Rectal smooth muscle tissue (tissue), 1 donor: Measurements from ENCODE around the gene ETV5.

Source experiments
- H3K27ac ChIP-seq: one replicate; pipeline ENCODE4 v1.7.0; 2013; ENCODE audit warnings: low read depth, low read length, inconsistent platforms
- H3K27me3 ChIP-seq: one replicate; pipeline ENCODE4 v1.7.0; 2013; ENCODE audit warnings: low read length; ENCODE audit not compliant: control insufficient read depth, insufficient read depth
- H3K36me3 ChIP-seq: one replicate; pipeline ENCODE4 v1.7.0; 2013; ENCODE audit warnings: low read length; ENCODE audit not compliant: control insufficient read depth, insufficient read depth
- H3K4me1 ChIP-seq: one replicate; pipeline ENCODE4 v1.7.0; 2013; ENCODE audit warnings: low read length; ENCODE audit not compliant: control insufficient read depth, insufficient read depth
- H3K4me3 ChIP-seq: one replicate; pipeline ENCODE4 v1.7.0; 2013; ENCODE audit warnings: low read length
- H3K9ac ChIP-seq: one replicate; pipeline ENCODE4 v1.7.0; 2013; ENCODE audit warnings: low read length

ETV5 gene

DNA sequence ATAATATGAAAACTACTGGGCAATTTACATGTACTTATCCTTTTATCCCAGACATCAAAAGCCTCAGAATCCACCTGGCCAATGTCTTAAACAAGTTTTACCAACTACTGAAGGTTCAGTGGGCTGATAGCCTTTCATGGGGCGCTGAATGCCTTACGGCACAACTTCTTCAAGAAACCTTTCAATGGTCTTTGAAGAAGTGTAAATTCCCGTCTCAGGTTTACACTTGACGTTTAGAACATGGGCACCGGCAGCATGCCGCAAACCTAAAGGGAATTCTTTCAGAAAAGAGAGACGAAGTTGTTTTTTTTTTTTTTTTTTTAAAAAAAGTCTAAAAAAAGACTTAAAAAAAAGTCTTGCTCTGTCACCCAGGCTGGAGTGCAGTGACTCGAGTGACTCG, 39.7 kb downstream of the ETV5 start:
- no peak overlapping the region for H3K27ac ChIP-seq
- H3K36me3 ChIP-seq = no peaks in the 10 kb centered on the region
- H3K4me3 ChIP-seq = no peak overlapping the region
- no peaks in the 10 kb centered on the region for H3K27me3 ChIP-seq
- no peaks in the 10 kb centered on the region for H3K4me1 ChIP-seq
- H3K9ac ChIP-seq = no peak overlapping the region

DNA sequence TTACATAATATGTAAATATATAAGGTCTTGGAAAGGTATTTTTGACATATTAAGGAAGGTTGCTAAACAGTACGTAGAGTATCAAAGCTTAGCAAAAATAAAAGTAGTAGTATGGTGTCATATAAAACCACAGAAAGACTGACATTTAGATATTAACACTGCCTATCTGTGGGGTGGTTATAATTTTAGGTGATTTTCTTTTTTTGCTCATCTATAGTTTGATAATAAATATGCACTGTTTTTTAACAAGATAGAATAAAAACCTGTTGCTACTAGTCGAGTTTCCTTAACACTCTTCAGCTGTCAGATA, 40.7 kb downstream of the ETV5 start:
- Histone ChIP-seq H3K36me3 (no peaks in the 10 kb centered on the region), H3K27me3 (no peaks in the 10 kb centered on the region), H3K4me1 (no peaks in the 10 kb centered on the region), H3K4me3 (no peak overlapping the region), H3K27ac (no peak overlapping the region), H3K9ac (no peak overlapping the region)

DNA sequence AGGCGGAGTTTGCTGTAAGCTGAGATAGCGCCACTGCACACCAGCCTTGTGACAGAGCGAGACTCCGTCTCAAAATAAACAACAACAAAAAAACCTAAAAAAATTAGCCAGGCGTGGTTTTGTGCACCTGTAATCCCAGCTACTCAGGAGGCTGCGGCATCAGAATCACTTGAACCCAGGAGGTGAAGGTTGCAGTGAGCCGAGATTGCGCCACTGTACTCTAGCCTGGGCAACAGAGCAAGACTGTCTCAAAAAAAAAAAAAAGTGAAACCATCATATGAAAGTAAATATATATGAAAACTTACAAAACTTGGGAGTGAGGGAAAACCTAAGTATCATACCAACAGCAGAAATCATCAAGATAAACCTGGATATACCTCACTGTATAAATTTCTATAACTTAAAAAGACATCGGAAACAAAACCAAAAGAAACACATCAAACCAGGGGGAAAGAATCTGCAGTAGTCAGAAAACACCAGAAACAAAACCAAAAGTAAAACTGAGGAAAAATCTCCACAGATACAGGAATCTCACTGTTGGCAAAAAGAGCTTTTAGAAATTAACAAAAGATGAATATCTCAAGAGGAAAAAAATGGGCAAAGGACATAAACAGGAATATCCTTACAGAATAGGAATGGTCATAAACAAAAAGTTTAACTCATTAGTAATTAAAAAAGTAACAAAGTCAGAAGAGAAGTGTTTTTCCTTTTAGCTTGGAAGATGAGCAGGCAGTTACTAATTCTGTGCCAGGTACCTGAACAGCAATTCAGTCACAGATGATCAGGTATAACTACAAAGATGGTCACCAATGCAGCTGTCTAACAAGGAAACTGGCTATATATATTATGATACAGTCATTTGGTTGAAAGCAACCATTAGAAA, 41.3 kb downstream of the ETV5 start:
- no peak overlapping the region for H3K4me3 ChIP-seq
- H3K9ac ChIP-seq = no peak overlapping the region
- no peaks in the 10 kb centered on the region for H3K4me1 ChIP-seq

DNA sequence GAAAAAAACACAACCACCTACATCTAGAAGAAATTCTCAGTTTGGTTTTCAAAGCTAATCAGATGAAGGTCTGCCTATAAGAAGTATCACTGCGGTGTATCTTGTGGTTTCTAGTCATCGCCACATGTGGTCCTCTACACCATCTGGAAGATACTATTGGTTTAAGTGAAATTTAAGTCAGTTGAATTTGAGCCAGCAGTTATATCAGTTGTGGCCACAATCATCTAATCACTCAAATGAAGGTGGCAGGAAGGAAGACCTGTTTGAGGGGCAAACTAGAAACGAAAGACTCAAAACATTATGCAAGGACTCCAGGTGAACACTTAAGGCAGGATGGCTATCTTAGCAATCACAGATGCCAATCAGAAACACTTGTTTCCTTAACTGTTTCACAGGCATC, 48.7 kb downstream of the ETV5 start:
- Histone ChIP-seq H3K4me1 (no peaks in the 10 kb centered on the region), H3K36me3 (no peaks in the 10 kb centered on the region), H3K4me3 (no peak overlapping the region), H3K27me3 (no peaks in the 10 kb centered on the region), H3K9ac (no peak overlapping the region), H3K27ac (no peak overlapping the region)

More for the DNA sequence above, 41.3 kb downstream of the ETV5 start:
- Histone ChIP-seq H3K27me3 (no peaks in the 10 kb centered on the region), H3K36me3 (no peaks in the 10 kb centered on the region), H3K27ac (no peak overlapping the region)

DNA sequence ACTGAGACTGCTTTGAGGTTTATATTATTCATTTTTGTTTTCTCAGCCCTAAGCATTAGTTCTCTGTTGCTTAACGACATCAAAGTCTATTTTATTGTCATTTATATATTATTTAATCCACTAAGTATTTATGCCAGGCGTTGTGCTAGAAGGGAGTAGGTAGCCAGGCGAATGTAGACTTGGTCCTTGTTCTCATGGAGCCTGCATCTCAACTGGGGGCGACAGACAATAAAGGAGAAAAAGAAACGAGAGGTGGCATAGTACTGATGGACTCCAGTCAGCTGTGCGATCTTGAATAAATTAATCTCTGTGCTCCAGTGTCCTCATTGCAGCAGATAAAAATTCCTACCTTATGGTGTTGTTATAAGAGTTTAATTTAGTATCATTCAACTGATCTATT, 49.7 kb downstream of the ETV5 start:
- Histone ChIP-seq H3K4me3 (no peak overlapping the region), H3K36me3 (no peaks in the 10 kb centered on the region), H3K9ac (no peak overlapping the region), H3K27ac (no peak overlapping the region), H3K27me3 (no peaks in the 10 kb centered on the region), H3K4me1 (no peaks in the 10 kb centered on the region)

DNA sequence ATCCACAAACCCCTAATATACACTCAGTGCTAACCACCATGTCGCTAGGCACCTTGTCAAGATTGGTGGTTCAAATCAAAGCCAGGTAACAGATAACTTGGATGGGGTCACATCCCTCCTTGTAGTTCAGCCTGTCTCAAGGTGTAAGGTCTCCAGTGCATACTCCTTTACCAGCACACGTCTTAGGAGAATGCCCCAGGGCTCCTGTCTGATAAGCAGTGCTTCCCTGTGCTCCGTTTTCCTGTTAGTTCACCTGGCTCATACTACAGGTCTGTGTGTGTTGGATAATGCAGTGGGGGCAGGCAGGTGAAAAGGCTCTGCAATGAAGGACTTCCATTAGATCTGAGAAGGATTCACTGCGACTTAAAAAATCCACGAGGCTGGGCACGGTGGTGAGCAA, 50.7 kb downstream of the ETV5 start:
- Histone ChIP-seq H3K36me3 (no peaks in the 10 kb centered on the region), H3K9ac (no peak overlapping the region), H3K27me3 (no peaks in the 10 kb centered on the region), H3K4me3 (no peak overlapping the region), H3K27ac (no peak overlapping the region), H3K4me1 (no peaks in the 10 kb centered on the region)

DNA sequence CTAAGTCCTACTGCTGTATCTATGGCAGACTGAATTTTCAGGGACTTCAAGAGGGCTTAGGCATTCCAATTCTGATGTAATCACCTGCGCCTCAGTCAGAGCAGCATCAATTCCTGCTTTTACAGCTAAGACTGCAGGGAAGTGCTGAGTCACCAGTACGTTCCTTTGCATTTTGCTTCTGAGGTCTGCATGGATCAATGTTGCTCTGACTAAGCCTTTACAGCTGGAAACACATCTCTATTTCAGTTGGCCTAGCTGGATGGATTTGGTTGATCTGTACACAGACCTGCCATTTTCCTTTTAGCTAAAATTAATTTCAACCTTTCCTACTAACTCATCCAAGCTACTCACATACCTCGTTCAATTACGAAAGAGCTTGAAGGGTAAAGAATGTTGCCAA, 51.3 kb downstream of the ETV5 start:
- Histone ChIP-seq H3K9ac (no peak overlapping the region), H3K27me3 (no peaks in the 10 kb centered on the region), H3K4me3 (no peak overlapping the region), H3K36me3 (no peaks in the 10 kb centered on the region), H3K4me1 (no peaks in the 10 kb centered on the region), H3K27ac (no peak overlapping the region)

DNA sequence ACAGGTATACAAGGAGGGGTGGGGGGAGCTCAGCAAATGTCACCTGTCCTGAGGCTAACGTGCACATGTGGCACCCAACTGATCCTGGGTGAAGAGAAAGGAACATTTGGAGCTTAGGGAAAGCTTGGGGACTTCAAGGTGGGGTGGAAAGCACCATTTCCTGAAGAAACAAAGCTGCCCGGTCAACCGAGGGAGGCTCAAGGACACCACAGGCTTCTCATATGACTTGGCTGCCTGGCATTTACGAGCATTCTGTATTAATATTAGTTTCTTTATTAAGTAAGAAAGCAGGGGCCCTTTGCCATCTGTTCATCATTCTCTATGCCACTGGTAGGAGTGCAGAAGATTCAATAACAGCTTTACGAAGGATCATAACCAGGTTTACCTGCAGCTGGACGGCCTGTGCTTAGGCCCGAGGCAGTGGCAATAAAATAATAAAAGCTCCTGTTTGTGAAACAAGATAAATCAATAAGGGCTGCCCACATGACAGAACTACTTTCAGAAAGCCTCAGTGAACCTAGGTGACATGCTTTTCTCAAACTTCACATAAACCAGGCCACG, 54.0 kb downstream of the ETV5 start:
- Histone ChIP-seq H3K36me3 (no peaks in the 10 kb centered on the region), H3K9ac (no peak overlapping the region)

DNA sequence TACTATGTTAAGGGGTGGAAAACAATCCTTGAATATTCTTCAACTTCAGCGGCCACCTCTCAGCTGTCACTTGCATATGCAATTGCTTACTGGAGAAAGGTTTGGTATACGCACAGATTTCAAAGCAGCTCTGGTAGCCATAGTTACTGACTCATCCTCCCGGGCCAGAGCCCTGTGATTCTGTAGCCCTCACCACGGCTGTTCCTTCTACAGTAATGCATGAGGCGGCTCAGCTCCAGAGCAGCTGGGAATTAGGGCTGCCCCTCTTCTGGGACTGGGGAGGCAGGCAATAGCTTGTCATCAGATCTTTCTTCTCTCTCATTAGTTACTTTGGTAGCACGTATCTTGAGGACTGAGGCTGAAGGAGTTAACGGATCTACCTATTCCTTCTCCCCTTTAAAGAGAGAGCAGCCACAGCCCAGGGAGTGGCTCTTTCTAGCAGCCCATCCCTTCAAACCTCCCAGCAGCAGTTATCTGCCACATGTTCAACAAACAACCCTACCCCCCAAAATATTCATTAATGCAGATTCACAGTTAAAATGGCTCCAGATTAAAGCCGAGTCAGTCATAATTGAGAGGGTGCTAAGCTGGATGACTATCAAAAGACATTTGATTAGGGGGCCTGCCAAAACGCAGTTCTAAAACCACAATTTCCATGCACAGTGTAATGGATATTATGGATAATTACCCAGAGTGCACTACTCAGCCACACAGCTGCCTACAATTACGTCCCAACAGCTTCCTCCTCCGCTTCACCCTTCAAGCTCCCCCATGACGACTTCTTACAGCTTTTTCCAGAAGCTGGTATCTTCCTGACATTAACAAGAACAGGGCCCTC, 54.7 kb downstream of the ETV5 start:
- H3K27me3 ChIP-seq = no peaks in the 10 kb centered on the region
- H3K4me1 ChIP-seq = no peaks in the 10 kb centered on the region
- H3K36me3 ChIP-seq = no peaks in the 10 kb centered on the region
- no peak overlapping the region for H3K27ac ChIP-seq
- H3K9ac ChIP-seq = no peak overlapping the region
- no peak overlapping the region for H3K4me3 ChIP-seq

More for the DNA sequence above, 54.0 kb downstream of the ETV5 start:
- Histone ChIP-seq H3K27ac (no peak overlapping the region), H3K4me1 (no peaks in the 10 kb centered on the region), H3K4me3 (no peak overlapping the region), H3K27me3 (no peaks in the 10 kb centered on the region)

DNA sequence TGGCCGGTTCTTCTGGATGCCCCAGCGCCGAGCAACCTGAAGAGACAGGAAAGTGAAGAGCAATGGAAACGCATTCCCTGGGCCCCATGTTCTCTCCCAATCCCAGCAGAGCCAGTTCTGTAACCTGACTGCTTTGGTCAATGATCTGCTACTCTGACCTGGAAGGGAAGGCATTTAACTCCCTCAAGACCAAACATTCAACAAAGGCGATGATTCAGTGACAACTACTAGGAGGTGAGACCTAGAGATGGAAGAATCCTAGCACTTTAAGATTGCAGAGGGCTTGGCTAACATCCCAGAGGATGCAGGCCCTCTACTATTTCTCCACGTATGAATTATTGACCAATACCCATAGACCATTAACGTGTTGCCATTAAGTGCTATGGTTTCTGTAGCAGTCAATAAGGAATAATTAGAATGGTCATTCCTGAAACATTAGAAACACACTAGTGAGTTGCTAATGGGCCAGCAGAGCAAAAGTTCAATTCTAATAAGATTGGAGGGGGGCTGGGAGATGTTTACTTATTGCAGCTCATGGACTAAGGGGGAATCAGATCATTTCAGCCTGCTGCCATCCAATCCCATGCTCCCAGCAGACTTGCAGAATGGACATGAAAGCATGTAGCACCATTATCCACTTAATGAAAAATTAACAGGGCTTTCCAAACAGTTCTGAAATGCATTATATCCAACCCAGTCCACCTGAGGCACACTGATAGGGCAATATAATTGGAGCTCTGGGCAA, 56.6 kb downstream of the ETV5 start:
- no peaks in the 10 kb centered on the region for H3K36me3 ChIP-seq
- H3K27me3 ChIP-seq = no peaks in the 10 kb centered on the region
- no peak overlapping the region for H3K27ac ChIP-seq
- no peak overlapping the region for H3K4me3 ChIP-seq
- no peak overlapping the region for H3K9ac ChIP-seq
- H3K4me1 ChIP-seq = no peaks in the 10 kb centered on the region

DNA sequence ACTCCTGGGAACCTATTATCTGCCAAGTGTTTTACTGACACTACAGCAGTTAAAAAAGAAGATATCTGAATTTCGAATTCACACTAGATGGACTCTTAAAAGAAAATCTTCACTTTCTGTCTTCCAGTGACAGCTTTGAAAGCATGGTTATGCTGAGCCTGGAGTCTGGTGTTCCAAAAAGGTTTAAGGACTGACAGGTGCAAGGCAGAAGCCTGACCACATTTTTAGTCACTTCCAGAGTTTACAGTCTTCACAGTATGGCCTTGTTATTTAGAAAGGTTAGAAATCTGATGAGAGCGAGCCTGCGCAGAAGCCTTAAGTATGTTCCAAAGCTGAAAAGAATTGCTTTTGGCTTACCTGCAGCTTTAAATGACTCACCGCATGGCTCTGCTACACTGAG, 59.9 kb downstream of the ETV5 start:
- Histone ChIP-seq H3K4me1 (no peaks in the 10 kb centered on the region), H3K27ac (no peak overlapping the region), H3K36me3 (no peaks in the 10 kb centered on the region), H3K27me3 (no peaks in the 10 kb centered on the region), H3K4me3 (no peak overlapping the region), H3K9ac (no peak overlapping the region)

DNA sequence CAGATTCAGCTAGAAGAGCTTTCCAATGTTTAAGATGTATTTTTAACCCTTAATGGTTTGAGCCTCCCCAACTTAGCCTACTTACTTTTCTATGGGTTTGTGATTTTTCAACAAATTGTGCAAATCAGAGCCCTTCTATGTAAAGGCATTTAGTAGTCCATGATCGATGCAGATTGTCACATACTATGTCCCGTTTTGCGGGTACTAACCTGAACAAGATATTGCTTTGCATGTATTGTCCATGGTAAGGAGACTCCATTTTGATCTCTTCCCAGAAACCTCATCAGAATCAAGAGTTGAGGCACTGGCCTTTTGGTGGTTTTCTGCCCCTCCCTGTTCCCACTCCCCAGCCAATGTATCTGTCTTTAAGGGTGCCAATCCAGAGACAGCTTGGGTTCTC, 60.8 kb downstream of the ETV5 start:
- Histone ChIP-seq H3K9ac (no peak overlapping the region), H3K4me3 (no peak overlapping the region), H3K27ac (no peak overlapping the region), H3K4me1 (no peaks in the 10 kb centered on the region), H3K36me3 (no peaks in the 10 kb centered on the region), H3K27me3 (no peaks in the 10 kb centered on the region)
